LNCAP (cell line): ENCODE results near the gene PPP1R14D.

Experiments
- TF ChIP-seq, protein P1 (sequence below): fragments of 450-650 bp; IDR thresholded peaks from 2 replicates; pipeline ENCODE4 v1.5.1; 2017; ENCODE audit warnings: mild to moderate bottlenecking

PPP1R14D gene

DNA sequence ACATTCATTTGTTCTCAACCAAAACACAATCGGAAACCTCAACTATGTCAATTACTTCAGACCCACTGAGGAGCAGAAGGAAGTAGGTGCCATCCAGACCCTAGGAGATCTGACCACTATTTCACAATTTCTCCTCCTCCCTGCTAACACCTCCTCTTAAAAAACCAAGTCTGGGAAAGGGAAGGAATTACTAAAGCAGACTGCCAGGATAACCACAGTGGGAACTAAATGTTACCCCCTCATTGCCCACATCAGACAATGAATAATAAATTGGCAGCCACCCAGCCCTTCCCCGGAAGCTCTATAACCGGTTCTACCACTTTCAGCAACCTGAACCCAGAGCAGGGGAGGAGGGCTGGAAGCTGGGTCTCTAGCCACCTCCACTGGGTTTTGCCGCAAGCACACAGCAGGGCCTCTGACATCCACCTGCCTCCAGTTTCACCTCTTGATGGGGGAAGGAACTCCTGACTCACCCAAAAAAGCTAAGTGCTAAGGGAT lies 41.1 kb downstream of the PPP1R14D start:
- TF ChIP-seq, protein P1, sequence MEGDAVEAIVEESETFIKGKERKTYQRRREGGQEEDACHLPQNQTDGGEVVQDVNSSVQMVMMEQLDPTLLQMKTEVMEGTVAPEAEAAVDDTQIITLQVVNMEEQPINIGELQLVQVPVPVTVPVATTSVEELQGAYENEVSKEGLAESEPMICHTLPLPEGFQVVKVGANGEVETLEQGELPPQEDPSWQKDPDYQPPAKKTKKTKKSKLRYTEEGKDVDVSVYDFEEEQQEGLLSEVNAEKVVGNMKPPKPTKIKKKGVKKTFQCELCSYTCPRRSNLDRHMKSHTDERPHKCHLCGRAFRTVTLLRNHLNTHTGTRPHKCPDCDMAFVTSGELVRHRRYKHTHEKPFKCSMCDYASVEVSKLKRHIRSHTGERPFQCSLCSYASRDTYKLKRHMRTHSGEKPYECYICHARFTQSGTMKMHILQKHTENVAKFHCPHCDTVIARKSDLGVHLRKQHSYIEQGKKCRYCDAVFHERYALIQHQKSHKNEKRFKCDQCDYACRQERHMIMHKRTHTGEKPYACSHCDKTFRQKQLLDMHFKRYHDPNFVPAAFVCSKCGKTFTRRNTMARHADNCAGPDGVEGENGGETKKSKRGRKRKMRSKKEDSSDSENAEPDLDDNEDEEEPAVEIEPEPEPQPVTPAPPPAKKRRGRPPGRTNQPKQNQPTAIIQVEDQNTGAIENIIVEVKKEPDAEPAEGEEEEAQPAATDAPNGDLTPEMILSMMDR: no peak

DNA sequence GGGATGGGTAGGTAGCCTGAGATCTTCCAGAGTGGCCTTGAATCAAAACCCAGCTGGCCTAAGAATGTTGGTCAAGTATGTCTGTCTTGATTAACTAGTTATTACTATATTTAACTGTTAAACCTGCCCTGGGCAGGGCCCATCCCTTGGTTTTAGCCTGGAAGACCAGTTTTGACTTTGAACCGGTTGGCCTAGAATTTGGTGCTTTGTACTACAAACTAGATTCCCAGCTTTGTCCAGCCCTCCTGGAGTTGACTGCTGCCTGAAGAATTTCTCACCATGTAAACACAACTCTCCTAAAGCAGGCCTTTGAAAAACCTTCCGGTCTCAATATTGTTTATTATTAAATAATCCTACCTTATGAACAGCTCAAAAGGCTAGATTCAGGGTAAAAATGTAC lies 42.7 kb downstream of the PPP1R14D start:
- TF ChIP-seq, protein P1: no peak

GRCh38 chr15:40785164-40785563 lies 43.3 kb downstream of the PPP1R14D start:
- TF ChIP-seq, protein P1: no peak; the same call in 1 of the 2 replicates

GRCh38 chr15:40782609-40783227 lies 45.8 kb downstream of the PPP1R14D start:
- TF ChIP-seq, protein P1: peak; percentile 91

GRCh38 chr15:40776537-40777141 lies 51.9 kb downstream of the PPP1R14D start:
- TF ChIP-seq, protein P1: no peak

- TF ChIP-seq, protein P1: no peak
Measured at GRCh38 chr15:40775740-40776536, 52.6 kb downstream of the PPP1R14D start.

- TF ChIP-seq, protein P1: no peak
Measured at GRCh38 chr15:40775007-40775406, 53.5 kb downstream of the PPP1R14D start.
